HEK293 (cell line): ENCODE data around the gene FUT8.

ENCODE experiments used
- CTCF ChIA-PET: fragments of 350-600 bp; formaldehyde crosslinking; extraction: SDS; loops from one replicate; lab custom pipeline; 2021; ENCODE audit warnings: antibody characterized with exemption; lab: Yijun Ruan, JAX
- POLR2A ChIA-PET: fragments of 300-600 bp; formaldehyde crosslinking; extraction: SDS; loops from one replicate; lab custom pipeline; 2020; ENCODE audit warnings: antibody characterized with exemption, inconsistent platforms; lab: Yijun Ruan, JAX
- H3K27ac ChIP-seq: fragments of 200-500 bp; sonication (Bioruptor generic); 2 replicates; pipeline ENCODE4 v1.5.1; 2014; ENCODE audit warnings: low read depth, low read length, control low read depth, inconsistent platforms; ENCODE audit errors: extremely low read depth
- H3K36me3 ChIP-seq, 2 experiments: fragments of 200-500 bp in 1 of 2; sonication (Bioruptor generic) in 1 of 2; 1 replicate in 1 of 2; 2 replicates in 1 of 2; pipeline ENCODE4 v1.5.1; 2014 to 2017; ENCODE audit warnings: inconsistent platforms in 2 of 2, low read length in 2 of 2; ENCODE audit not compliant: control insufficient read depth in 2 of 2, insufficient read depth in 1 of 2
- H3K4me1 ChIP-seq: fragments of 200-500 bp; sonication (Bioruptor generic); 2 replicates; pipeline ENCODE4 v1.5.1; 2014; ENCODE audit warnings: mild to moderate bottlenecking, low read length, inconsistent platforms; ENCODE audit not compliant: control insufficient read depth, insufficient read depth
- H3K4me3 ChIP-seq: 2 replicates; pipeline ENCODE4 v1.5.1; 2011; ENCODE audit warnings: low read depth, mild to moderate bottlenecking, control low read depth, low read length, moderate library complexity
- H3K9me3 ChIP-seq: fragments of 200-500 bp; sonication (Bioruptor generic); 2 replicates; pipeline ENCODE4 v1.5.1; 2014; ENCODE audit warnings: low read depth, low read length, inconsistent platforms; ENCODE audit not compliant: control insufficient read depth, insufficient read depth
- EGR2 ChIP-seq: fragments of 450-650 bp; formaldehyde crosslinking; IDR thresholded peaks from 2 replicates; pipeline ENCODE4 v1.5.1; 2016; ENCODE audit warnings: low read depth, missing biosample characterization, missing genetic modification characterization
- GLI2 ChIP-seq: fragments of 450-650 bp; formaldehyde crosslinking; IDR thresholded peaks from 2 replicates; pipeline ENCODE4; 2017; ENCODE audit warnings: missing biosample characterization, missing genetic modification characterization, low read depth, borderline replicate concordance
- PBX3 ChIP-seq: sonication (generic); formaldehyde crosslinking; IDR thresholded peaks from 2 replicates; pipeline ENCODE4 v1.8.1; 2022; ENCODE audit warnings: mild to moderate bottlenecking, moderate library complexity, missing genetic modification reagents
- SP7 ChIP-seq: fragments of 450-650 bp; formaldehyde crosslinking; IDR thresholded peaks from 2 replicates; pipeline ENCODE4 v1.5.1; 2016; ENCODE audit warnings: missing biosample characterization, missing genetic modification characterization
- TRIM28 ChIP-seq: IDR thresholded peaks from 2 replicates; pipeline ENCODE4 v1.6.1; 2011; ENCODE audit warnings: low read length, control low read depth, borderline replicate concordance
- ZIC2 ChIP-seq: fragments of 450-650 bp; formaldehyde crosslinking; IDR thresholded peaks from 2 replicates; pipeline ENCODE4 v1.5.1; 2016; ENCODE audit warnings: missing biosample characterization, missing genetic modification characterization
- ZNF114 ChIP-seq: fragments of 450-650 bp; formaldehyde crosslinking; IDR thresholded peaks from 2 replicates; pipeline ENCODE4 v1.5.0; 2017; ENCODE audit warnings: missing biosample characterization, missing genetic modification characterization
- ZNF138 ChIP-seq: fragments of 450-650 bp; formaldehyde crosslinking; IDR thresholded peaks from 2 replicates; pipeline ENCODE4 v1.5.1; 2016; ENCODE audit warnings: missing biosample characterization, missing genetic modification characterization, borderline replicate concordance
- ZNF140 ChIP-seq: fragments of 450-650 bp; formaldehyde crosslinking; IDR thresholded peaks from 2 replicates; pipeline ENCODE4 v1.5.1; 2016; ENCODE audit warnings: missing biosample characterization, missing genetic modification characterization
- ZNF214 ChIP-seq: fragments of 450-650 bp; formaldehyde crosslinking; IDR thresholded peaks from 2 replicates; pipeline ENCODE4 v1.5.1; 2017; ENCODE audit warnings: missing biosample characterization, mild to moderate bottlenecking, missing genetic modification characterization, borderline replicate concordance
- ZNF223 ChIP-seq: fragments of 450-650 bp; formaldehyde crosslinking; IDR thresholded peaks from 2 replicates; pipeline ENCODE4 v1.5.1; 2016; ENCODE audit warnings: missing biosample characterization, missing genetic modification characterization
- ZNF266 ChIP-seq: fragments of 450-650 bp; formaldehyde crosslinking; IDR thresholded peaks from 2 replicates; pipeline ENCODE4 v1.5.1; 2016; ENCODE audit warnings: missing biosample characterization, missing genetic modification characterization, low read depth
- ZNF280D ChIP-seq: fragments of 450-650 bp; formaldehyde crosslinking; IDR thresholded peaks from 2 replicates; pipeline ENCODE4 v1.5.1; 2016; ENCODE audit warnings: missing biosample characterization, missing genetic modification characterization
- ZNF426 ChIP-seq: fragments of 450-650 bp; formaldehyde crosslinking; IDR thresholded peaks from 2 replicates; pipeline ENCODE4 v1.5.1; 2017; ENCODE audit warnings: missing biosample characterization, missing genetic modification characterization, mild to moderate bottlenecking, inconsistent platforms, moderate library complexity
- ZNF501 ChIP-seq: fragments of 450-650 bp; formaldehyde crosslinking; IDR thresholded peaks from 2 replicates; pipeline ENCODE4 v1.5.1; 2016; ENCODE audit warnings: missing biosample characterization, missing genetic modification characterization
- ZNF626 ChIP-seq: fragments of 450-650 bp; sonication (Bioruptor Pico); formaldehyde crosslinking; IDR thresholded peaks from 2 replicates; pipeline ENCODE4 v1.5.1; 2018; ENCODE audit warnings: missing biosample characterization, missing genetic modification characterization, inconsistent platforms
- ZNF660 ChIP-seq: fragments of 450-650 bp; IDR thresholded peaks from 2 replicates; pipeline ENCODE4 v1.5.1; 2018; ENCODE audit warnings: missing biosample characterization, mild to moderate bottlenecking, missing genetic modification characterization
- ZNF664 ChIP-seq: fragments of 450-650 bp; formaldehyde crosslinking; IDR thresholded peaks from 2 replicates; pipeline ENCODE4 v1.5.1; 2016; ENCODE audit warnings: missing biosample characterization, missing genetic modification characterization
- ZNF792 ChIP-seq: fragments of 450-650 bp; formaldehyde crosslinking; IDR thresholded peaks from 2 replicates; pipeline ENCODE4 v1.5.1; 2016; ENCODE audit warnings: missing biosample characterization, missing genetic modification characterization
- ZSCAN16 ChIP-seq: fragments of 450-650 bp; formaldehyde crosslinking; IDR thresholded peaks from 2 replicates; pipeline ENCODE4 v1.5.1; 2016; ENCODE audit warnings: missing biosample characterization, missing genetic modification characterization
- ZSCAN5A ChIP-seq: fragments of 450-650 bp; formaldehyde crosslinking; IDR thresholded peaks from 2 replicates; pipeline ENCODE4 v1.5.1; 2016; ENCODE audit warnings: missing biosample characterization, missing genetic modification characterization

FUT8 gene

GRCh38 chr14:65620195-65620594 lies 207.7 kb downstream of the FUT8 start:
- no peak overlapping the region for H3K4me3 ChIP-seq
- no peak for TF ChIP-seq ZIC2 (tag by site-specific recombination)
- no peak for TF ChIP-seq PBX3 (CRISPR knock-in tag)
- no peak for TF ChIP-seq ZSCAN16 (tag by site-specific recombination)
- no peak for TF ChIP-seq ZNF664 (tag by site-specific recombination)
- H3K36me3 ChIP-seq, result peaks cover 0 to 4% of the 10 kb centered on the region in 2 experiments; a peak in 2 of 3 replicates
- H3K9me3 ChIP-seq, result no peaks in the 10 kb centered on the region
- ChIA-PET CTCF (interaction anchor here (0.5 to 1.2 kb wide), 3 partner anchors 204 to 364 kb away, joined by 3 to 4 read pairs (median 3); no protein-coding TSS in a partner anchor), POLR2A (interaction anchor here (0.7 kb wide), 1 partner anchor 83 kb away, joined by 4 read pairs; no protein-coding TSS in a partner anchor)
- no peak overlapping the region for H3K27ac ChIP-seq
- H3K4me1 ChIP-seq, result no peaks in the 10 kb centered on the region

- POLR2A ChIA-PET, result no interaction called here
- TF ChIP-seq ZNF138, result no peak
- no peak for TF ChIP-seq ZNF792 (tag by site-specific recombination)
- TF ChIP-seq ZNF214 (tag by site-specific recombination), result no peak
- no peak for TF ChIP-seq ZNF266 (tag by site-specific recombination)
- no peak for TF ChIP-seq ZNF660 (tag by site-specific recombination)
- no peak for TF ChIP-seq ZNF114
- TF ChIP-seq ZNF626, result no peak
- no peak for TF ChIP-seq ZNF280D (tag by site-specific recombination)
- TF ChIP-seq EGR2 (tag by site-specific recombination), result no peak
- no peak for TF ChIP-seq ZSCAN5A (tag by site-specific recombination)
- no peak for TF ChIP-seq TRIM28
- no peak for TF ChIP-seq ZNF501 (tag by site-specific recombination)
- TF ChIP-seq SP7, result no peak
- TF ChIP-seq ZNF223 (tag by site-specific recombination), result no peak
- Histone ChIP-seq H3K4me1 (no peaks in the 10 kb centered on the region), H3K27ac (no peak overlapping the region), H3K9me3 (no peaks in the 10 kb centered on the region), H3K36me3 (no peaks in the 10 kb centered on the region; a peak in 1 of 3 replicates), H3K4me3 (no peak overlapping the region)
- CTCF ChIA-PET, result interaction anchor here (0.6 to 1.3 kb wide), 4 partner anchors 21 to 214 kb away, joined by 3 to 6 read pairs (median 4); no protein-coding TSS in a partner anchor
These were observed 210.2 kb downstream of the FUT8 start for GRCh38 chr14:65622703-65623102.

- H3K27ac ChIP-seq, result no peak overlapping the region
- H3K4me3 ChIP-seq, result no peak overlapping the region
- POLR2A ChIA-PET, result no interaction called here
- CTCF ChIA-PET, result interaction anchor here (0.5 kb wide), 1 partner anchor 14 kb away, joined by 7 read pairs; no protein-coding TSS in a partner anchor
- H3K9me3 ChIP-seq, result no peaks in the 10 kb centered on the region
- no peaks in the 10 kb centered on the region for H3K36me3 ChIP-seq
- no peak for TF ChIP-seq ZNF140 (tag by site-specific recombination)
- TF ChIP-seq GLI2 (tag by site-specific recombination), result no peak
- no peak for TF ChIP-seq ZNF426 (tag by site-specific recombination)
- no peaks in the 10 kb centered on the region for H3K4me1 ChIP-seq
These were observed 211.2 kb downstream of the FUT8 start for GRCh38 chr14:65623759-65624158.
